ENCODE results near the gene DDX1.

Gene DDX1

DNA sequence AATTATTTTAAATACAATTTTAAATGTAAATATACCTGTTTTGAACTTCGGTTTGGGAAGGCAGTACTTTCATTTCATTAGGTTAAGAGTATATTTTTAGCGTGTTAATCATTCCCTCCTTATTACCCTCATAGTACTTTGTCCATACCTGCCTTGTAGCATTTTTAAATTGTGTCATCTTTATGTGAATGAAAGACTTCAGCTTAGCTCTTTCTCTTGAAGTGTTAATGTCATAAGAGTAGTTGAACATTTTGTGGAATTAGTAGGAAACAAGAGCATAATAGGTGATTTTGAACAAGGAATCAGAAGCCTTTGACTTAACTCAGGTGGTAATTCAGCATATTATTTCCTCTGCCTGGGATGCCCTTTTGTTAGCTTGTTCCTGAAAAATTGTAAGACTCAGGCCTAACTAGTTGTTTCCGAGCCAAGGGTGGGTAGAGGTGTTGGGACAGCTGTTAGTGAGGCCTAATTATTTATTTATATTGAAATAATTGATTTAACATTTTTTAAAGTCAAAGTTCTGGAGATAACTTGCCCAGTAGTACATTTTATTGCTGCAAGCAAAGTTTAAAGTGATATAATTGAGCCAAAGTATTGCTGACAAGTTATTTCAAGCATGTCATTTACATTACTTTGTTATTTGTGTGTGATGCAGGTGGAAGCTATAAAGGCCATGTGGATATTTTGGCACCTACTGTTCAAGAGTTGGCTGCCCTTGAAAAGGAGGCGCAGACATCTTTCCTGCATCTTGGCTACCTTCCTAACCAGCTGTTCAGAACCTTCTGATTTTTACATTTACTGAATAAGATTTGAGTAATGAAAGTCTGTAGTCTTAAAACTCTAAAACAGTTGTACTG is 38.7 kb downstream of the DDX1 start:
- DNase-seq (ENCODE audit: low read depth in 2 of 2), result no peak

DNA sequence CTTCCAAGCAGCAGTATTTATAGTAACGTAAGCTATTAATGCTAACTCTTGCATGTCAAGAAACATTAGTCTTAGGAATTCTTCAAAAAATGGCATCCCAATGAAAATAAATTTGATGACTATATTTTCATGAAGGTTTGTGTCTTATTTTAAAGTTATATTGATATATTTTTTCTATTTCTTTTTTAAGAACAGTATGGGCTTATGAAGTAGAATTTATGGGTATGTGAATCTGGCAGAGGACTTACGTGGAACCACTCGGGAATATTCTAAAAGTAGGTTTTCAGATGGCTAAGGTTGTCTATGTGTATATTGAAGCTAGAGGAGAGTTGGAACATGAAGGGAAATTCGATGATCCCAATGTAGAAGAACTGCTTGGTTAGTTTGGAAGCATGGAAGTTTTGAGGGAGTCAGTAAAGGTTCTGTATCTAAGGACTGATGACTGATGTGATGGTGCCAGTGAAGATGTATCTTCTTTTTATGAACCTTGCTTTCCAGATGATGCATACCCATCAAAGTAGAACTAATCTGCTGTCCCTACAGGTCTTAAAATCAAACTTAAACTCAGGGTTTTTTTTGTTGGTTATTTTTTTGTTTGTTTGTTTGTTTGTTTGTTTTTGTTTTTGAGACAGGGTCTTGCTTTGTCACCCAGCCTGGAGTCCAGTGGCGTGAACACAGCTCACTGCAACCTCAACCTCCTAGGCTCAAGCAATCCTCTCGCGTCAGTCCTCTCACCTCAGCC is 39.5 kb downstream of the DDX1 start:
- no peak for DNase-seq (ENCODE audit: low read depth in 2 of 2)

DNA sequence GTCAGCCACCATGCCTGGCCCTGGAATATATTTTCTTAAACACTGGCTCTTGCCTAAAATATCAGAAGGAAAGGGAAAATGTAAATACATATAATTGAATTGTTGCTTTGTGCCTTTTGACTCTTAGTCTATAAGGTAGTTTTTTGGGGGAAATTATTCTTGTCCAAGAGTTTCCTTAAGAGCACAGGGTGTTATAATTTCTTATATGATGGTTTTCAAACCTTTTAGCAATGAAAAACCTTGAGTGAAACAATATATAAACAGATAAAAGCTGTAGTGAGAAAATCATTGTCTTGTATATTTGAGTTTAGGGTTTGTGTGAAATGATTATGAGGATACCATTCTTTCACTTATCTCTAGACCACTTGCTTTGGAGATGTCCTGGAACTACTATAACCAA is 40.2 kb downstream of the DDX1 start:
- DNase-seq (ENCODE audit: low read depth in 2 of 2), result no peak

DNA sequence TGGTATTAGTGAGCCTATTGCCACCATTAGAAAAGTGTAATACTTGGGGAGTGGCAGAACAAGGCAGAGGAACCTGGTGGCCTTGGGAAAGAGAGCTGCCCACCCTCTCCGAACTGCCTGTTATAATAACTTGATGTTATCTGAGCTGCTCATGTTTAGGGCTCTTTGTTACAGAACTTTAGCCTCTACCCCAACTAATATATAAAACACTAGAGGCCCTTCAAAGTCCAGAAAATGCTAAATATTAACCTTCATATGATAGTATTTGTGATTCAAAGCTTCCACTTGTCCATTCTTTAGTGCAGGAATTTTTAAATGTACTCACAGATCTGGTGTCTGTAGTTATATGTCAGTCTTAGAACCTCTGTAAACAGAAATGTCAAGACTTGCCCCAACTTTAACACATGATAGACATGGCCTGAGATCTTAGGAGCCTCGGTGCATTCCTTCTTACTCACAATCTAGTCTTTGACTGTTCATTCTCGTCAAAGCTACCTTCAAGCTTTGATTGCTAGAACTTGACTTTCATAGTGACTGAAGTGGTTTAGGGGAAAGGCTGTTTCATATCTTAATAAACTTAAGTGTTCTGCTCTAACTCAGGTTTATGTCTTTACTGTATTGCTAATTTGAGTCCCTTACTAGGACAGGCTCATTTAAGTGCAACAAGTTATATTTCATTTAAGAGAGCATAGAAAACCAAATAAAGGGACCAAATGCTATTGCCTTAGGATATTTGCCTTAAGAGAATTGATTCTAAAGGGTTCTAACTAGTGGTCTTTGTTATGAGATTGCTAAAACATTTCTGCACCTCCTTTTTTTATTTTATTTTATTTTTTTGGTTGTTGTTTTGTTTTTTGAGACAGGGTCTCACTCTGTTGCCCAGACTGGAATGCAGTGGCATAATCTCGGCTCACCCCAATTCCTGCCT is 41.6 kb downstream of the DDX1 start:
- no peak for DNase-seq (ENCODE audit: low read depth in 2 of 2)

DNA sequence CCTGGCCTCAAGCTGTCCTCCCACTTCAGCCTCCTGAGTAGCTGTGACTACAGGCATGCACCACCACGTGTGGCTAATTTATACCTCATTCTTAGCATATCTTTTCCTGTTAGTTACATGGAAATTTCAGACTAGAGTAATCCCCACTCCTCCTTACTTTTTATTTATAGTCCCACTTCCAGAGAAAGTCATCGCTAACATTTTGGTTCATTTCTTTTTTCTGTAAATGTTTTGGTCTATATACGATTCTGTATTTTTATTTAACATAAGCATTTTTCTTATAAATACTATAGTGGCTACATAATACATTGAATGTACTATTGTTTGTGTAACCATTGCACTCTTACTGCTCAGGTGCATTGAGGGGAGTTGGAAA is 42.3 kb downstream of the DDX1 start:
- no peak for DNase-seq (ENCODE audit: low read depth in 2 of 2)

DNA sequence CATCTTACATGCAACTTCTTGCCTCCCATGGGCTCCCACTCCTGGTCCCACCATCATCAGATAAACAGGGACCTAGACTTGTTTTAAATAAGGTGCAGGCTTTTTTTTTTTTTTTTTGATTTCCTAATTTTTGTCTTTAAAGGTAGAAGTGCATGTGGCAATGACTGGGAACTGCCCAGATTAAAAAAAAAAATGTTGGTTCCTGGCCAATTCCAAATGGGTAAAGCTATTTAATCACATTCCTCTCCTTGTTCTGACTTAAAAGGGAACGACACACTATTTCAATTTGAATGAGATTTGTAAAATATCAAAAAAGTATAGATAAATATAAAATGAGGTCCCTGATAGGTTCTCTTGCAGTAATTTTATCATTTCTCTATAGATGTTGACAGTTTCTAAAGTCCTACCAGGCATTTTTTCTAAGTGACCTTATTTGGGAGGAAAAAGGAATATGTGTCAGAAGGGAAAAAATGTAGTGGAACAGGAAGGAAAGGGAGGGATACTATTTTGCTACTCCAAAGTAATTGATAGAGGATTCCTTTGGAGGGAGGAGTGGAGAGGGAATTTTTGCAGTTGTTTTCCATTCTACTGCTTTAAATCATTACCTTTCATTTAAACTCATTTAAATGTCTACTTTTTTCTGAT is 43.3 kb downstream of the DDX1 start:
- no peak for DNase-seq (ENCODE audit: low read depth in 2 of 2)

DNA sequence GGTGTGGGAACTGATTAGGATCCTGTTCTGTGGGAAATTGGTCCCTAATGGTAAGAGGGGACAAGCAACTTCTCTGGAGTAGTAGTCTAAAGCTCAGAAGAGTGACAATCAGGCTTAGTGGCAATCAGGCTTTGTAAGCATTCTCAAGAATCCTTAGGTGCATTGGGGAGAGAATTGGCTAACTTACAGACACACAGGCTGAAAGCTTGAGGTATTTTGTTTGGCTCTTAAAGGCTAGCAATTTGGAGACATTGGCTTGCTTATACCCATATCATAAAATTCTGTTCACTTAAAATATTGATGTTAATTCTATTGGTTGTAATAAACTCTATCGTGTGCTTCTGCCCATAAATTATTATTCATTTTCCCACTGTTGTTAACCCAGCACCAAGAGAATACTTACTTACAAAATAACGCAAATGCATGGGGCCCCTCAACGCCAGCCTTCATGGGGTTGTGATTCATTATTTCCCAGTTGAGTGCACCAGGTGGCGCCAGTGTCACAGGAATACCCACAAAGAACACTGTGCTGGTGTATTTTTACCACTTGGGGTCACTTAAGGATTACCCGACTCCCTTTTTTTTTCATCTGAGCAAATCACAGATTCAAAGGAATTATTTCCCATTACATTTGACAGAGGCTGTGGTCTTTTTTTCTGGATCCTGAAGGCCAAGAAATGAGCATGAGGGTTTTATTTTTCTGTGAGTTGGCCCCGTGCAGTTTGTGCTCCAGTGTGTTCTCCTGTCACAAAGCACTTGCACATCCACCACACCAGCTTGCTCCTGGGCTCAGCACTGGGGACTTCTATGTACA is 45.5 kb downstream of the DDX1 start:
- DNase-seq (ENCODE audit: low read depth in 2 of 2), result peak; percentile 33 to 44

DNA sequence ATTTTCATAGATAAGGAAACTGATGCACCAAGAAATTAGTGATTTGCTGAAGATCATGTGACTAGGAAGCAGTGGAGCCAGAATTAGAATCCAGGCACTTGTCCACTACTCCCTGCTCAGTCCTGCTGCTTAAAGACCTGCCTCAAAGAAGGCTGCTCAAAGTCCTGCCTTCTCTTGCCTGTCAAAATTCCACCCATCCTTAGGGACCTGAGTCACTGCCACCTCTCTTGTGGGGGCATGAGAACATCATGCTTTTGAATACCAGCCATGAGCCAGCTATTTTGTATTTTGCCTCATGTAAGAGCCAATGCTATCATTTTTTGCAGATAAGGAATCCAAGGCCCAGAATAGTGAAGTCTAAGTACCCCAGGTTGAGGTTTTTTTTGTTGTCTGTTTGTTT is 47.1 kb downstream of the DDX1 start:
- DNase-seq (ENCODE audit: low read depth in 2 of 2), result no peak

DNA sequence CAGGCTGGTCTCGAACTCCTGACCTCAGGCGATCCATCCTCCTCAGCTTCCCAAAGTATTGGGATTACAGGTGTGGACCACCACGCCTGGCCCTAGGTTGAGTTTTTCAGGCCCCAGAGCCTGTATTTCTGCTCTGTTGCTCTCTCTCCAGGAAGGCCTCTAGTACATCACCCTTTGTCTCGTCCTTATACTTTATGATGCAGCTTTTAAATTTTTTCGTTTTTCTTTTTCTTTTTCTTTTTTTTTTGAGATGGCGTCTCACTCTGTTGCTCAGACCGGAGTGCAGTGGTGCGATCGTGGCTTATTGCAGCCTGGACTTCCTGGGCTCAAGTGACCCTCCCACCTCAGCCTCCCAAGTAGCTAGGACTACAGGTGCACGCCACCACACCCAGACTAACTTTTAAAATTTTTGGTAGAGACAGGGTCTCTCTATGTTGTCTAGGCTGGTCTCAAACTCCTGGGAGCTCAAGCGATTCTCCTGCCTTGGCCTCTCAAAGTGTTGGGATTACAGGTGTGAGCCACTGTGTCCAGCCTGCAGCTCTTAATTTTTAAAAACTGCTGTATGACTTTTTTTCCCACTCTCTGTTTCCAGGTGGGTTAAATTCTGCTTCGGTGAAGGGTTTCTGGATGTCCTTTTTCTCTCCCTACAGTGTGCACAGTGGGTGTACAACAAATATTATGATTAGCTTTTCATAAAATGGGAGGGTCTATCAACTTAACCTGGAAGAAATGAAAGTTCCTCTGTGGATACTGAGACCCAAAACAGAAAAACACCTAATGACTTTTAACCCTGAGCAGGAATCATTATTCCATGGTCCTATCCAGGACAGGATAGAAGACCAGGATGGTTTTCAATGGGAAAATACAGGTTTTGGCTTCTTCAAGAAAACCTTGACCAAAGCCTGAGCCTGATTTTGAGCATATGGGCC is 47.9 kb downstream of the DDX1 start:
- DNase-seq (ENCODE audit: low read depth in 2 of 2), result no peak

DNA sequence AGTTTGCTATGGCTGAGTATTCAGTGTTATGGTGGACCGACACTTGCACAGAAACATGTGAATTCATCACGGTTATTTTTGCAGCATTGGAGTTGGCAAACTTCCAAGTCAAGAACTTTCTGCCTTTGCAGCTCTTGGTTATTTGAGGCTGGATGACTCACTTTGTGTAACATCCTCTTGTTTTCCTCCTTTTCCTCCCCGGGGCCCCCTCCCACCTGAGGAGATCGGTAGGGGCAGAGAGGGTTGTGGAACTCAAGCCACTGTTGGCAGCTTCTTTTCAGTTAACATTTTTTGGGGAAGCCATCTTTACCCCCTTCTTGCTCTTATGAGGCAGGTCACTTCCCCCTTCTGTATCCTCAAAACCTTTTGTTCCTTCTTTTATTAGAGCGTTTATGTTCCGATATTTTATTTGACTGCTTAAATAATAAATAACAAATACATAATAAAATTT is 48.6 kb downstream of the DDX1 start:
- no peak for DNase-seq (ENCODE audit: low read depth in 2 of 2)

DNA sequence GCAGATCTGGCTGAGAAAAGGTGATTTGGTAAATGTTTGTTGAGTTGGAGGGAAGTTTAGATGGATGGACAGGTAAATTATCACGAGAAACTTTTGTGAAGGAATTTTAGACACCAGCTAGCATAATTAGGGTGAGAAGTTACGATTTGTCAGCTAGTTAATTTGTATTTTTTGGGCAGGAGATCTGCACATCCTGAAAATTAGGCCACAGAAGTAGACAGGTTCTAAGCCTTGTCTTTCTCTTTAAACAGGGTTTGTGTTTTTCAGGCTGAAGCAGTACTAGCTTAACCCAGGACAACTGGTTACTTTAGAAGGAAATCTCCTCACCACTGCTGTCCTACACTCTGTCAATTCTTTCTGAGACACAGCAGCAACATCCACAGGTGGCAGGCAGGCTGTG is 49.1 kb downstream of the DDX1 start:
- no peak for DNase-seq (ENCODE audit: low read depth in 2 of 2)

DNA sequence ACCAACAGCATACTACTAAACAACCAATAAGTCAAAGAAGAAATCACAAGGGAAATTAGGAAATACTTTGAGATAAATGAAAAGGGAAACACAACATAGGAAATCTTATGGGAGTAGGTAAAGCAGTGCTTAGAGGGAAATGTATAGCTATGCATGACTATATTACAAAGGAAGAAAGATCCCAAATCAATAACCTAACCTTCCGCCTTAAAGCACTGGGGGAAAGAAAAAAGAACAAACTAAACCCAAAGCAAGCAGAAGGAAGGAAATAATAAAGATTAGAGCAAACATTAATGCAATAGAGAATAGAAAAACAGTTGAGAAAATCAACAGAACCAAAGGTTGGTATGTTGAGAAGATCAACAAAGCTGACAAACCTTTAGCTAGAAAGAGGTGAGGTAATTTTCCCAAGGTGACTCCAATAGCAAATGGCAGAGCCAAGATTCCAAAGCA is 49.9 kb downstream of the DDX1 start:
- no peak for DNase-seq (ENCODE audit: low read depth in 2 of 2)

DNA sequence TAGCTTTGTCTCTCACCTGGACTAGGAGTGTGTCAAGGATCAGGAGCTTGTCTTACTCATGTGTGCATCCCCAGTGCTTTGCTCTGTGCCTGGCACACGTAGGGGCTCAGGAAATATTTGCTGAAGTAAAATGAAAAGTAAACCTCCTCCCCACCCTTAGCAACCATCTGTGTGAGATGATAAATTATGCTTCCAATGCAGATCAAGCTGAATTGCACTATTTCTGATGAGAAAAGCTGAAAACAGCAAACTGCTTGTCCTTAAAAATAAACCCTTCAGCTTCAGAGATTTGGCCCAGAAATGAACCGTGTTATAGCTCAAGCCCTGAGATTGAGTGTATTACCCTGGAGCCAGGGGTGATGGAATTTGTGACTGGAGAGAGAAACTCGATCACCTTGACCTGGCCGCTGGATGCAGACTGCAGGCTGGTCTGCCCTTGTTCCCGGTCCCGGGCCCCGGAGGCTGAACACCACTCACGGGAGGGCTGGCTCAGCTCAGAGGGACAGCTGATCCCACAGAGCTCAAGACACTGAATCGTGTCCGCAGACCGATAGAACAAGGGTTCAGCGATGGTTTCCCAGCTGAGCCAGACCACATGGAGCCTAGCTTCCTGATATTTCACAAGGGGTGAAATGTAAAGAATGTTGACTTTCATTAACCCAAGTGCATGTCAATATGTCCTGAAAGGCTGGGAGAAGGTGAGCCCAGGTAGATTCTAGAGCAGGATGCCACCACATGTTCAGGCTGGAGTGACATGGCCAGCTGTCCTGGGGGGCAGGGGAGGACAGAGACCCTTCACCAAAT is 50.5 kb downstream of the DDX1 start:
- DNase-seq (ENCODE audit: low read depth in 2 of 2), result no peak

DNA sequence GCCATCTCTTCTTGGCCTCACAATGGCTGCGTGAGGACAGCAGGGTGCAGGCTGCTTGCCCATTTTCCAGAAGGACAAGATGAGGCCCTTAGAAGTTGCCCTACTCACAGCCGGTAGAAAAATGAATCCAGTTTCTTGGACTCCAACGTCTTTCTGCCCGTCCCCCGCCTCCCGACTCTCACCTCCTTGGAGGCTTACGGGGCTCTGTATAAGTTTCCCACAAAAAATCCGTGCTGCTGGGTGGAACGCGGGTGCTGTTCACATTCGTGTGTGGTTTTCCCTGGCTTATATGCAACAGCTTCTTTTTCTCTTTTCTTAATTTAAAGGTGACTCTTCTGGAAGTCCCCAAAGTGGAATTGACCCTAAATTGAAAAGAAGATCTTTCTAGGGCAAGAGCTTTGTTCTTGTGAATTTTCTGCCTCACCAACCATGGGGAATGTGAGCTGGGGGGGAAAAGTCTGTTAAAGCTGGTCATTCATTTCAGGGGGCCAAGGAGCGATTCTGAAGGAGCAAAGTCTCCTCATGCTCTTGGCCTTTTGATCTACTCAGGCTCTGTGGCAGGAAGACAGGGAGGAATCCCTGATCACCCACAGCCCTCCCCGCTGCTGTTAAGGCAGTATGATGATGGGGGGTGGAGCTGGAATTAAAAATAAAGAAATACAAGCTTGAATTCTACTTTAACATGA is 51.3 kb downstream of the DDX1 start:
- no peak for DNase-seq (ENCODE audit: low read depth in 2 of 2)

DNA sequence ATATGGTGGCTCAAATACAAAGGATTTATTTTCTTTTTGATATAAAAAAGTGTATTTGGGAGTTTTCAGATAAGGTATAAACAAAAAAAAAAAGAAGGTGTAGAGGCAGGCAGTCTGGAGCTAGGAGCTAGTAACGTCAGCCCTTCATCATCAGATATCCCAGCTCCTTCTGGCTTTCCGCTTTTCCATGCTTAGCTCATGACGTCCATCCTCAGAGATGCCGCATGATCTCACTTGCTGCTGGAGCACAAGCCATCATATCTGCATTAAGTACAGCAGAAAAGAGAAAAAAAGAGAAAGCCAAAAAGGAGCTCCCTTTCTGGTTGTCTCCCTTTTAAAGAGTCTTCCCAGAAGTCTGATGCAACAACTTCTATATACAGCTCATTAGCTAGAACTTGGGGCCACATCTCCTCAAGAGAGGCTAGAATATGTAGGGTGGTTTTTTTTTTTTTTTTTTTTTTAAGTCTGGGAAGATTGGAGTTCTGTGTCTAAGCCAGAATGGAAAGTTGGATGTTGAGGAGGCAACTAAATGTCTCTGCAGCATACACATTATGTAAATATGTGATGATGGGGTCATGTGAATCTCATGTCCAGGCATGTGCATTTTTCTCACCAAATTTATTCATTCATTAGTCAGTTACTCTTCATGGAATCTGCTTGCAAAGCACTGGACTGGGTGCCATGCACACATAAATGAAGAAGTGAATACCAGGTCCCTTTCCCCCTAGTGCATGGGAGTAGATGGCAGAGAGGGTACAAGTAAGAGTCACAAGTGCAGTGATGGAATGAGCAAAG is 52.3 kb downstream of the DDX1 start:
- DNase-seq (ENCODE audit: low read depth in 2 of 2), result no peak

DNA sequence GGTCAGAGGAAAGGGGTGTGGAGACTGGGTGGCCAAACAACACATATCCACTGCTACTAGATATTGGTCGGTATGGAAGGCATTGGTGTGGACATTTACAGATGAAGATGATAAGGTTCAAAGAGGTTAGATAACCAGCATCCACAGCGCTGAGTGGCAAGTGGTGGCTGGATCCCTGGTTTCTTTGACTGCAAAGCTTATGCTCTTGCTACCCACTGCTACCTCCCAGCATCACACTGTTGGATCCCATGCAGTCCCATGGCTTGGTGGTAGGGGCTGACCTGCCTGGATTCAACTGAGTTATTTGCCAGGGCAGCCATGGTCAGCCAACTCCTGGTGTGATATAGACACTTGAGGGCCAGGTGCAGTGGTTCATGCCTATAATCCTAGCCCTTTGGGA is 53.6 kb downstream of the DDX1 start:
- no peak for DNase-seq (ENCODE audit: low read depth in 2 of 2)

DNA sequence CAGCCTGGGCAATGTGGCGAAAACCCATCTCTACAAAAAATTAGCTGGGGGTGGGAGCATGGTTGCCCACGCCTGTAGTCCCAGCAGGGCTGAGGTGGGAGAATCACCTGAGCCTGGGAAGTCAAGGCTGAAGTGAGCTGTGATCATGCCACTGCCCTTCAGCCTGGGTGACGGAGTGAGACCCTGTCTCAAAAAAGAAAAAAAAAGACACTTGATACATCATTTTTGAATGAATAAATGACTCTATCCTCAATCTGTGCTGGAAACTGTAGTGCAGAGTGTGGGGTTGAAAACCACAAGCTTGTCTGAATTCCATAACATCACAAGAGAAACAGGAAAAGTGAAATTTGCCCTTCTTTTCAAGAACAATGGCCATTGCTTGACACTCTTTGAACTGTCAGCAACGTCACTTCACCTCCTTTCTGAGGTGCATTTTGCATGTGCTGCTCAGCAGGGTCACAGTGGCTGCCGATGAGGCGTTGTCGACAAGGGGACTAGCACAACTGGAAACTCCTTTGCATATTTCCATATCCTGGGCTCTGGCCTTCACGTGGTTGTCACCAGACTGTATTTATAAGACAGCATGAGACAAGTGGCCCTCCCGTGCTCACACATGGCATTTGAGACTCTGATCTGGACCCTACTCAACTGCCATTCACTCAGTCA is 54.2 kb downstream of the DDX1 start:
- no peak for DNase-seq (ENCODE audit: low read depth in 2 of 2)
